NCI-H1048 (cell line): ENCODE data around the gene CAMKMT.

Experiments used
- DNase-seq: peaks from one replicate; lab custom pipeline; 2025; lab: John Stamatoyannopoulos, UW

CAMKMT gene

DNA sequence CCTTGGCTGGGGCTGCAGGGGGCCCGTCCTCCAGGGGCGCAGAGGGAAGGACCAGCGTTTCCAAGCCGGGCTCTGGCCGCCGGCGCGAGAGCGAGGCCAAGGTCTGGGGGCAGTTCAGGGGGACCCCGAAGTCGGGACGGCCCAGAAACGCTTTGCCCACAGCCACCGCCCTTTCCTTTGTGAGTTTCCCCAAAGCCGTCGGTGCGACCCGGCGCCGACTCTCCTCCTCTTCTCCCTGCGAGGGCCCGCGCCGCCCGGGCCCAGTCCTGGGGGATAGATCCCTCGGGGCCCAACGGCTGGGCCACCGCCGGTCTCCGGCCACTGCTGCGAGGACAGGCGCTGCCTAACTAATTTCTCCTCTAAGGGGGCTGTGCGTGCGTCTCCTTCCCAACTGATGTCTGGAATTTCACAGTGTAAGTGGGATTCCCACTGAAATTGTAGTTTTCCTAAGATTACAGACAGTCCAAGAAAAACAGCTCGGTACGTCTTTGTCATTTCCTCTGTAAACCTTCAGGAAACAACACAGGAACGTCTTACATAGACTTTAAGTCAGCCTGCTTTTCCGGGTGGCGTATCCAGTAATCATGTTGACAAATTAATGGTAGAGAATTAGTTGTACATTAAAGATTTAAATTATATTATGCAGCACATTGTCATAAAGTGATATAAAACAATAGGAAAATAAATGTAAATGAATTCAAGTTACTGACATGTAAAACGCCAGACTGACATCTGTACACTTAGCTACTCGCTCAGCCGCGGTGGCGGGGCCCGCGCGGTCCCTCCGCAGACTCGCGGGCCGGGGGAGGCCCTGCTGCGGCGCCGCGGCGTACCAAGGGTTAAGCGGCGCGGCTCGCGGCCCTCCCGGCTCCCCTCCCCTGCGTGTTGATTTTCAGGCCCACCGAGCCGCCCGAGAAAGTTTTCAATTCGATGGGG, 440.4 kb downstream of the CAMKMT start:
- DNase-seq = no peak

DNA sequence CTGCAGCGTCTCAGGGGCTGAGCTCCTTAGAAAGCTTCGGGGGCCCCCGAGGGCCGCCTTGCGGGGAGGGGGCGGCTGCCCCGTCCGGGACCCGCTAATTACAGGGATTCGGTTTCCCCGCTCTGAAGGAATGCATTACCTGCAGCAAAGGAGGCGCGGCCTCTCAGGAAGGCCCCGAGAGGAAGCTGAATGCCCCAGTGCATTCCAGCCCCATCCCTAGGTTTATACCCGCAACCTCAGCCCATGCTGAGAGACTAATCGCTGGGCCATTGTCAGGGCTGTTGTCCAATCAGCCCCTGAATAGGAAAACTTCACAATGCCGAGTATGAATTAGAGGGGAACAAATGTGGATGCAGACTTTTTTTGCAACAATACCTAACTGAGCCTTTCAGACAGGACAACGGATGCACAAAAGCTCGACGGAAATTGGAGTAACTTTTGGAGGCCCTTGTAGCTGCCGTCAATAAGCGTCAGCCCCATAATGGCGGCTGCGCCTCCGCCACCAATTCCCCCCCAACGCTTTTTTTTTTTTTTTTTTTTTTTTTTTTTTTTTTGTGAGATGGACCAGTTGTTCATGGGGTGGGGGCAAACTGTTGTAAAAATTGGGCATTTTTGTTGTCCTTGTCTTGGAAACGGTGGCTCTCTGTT, 441.2 kb downstream of the CAMKMT start:
- DNase-seq = no peak

GRCh38 chr2:44804406-44805265, 442.9 kb downstream of the CAMKMT start:
- DNase-seq = no peak

DNA sequence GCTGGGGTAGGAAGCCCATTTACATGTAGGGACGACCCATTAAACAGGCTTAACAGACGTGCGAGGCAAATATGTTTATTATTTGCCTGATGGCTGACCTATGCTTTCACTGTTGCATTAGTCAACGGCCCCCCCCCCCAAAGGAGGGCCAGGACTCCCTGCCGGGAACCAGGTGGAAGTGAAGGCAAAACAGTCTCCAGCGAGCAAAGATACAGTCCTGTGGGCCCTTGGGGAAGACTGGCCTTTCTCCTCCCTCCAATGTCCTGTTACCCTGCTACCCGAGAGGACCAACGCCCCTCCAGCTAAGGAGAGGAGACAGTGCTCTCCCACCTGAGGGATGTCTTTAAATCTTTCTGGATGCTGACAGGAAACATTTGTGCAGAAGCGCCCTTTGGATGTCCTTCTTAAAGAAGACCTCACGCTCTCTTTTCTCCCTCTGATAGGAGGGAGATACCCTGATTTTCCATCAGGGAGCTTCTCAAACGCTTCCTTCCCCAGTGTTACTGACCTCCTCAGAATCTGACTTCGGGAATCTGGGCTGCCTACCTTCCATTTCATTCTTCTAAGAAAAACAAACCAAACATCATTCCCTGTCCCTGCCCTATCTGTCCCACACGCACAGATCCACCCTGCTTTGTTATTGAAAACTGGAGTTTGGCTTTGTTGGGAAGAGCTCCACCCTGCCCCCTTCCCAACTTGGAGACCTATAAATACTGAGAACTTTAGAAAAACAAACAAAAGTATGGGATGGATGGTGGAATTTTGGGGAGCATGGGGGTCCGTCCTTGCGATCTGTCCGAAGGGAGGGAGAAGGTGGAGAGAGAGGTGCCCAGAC, 443.9 kb downstream of the CAMKMT start:
- DNase-seq = no peak

- DNase-seq = no peak
Measured at GRCh38 chr2:44807201-44808025, 445.7 kb downstream of the CAMKMT start.

- no peak for DNase-seq
Measured at GRCh38 chr2:44810892-44811530, 449.3 kb downstream of the CAMKMT start.

- no peak for DNase-seq
Measured at GRCh38 chr2:44813165-44813564, 451.4 kb downstream of the CAMKMT start.

- DNase-seq = no peak
Measured at GRCh38 chr2:44813658-44814057, 451.9 kb downstream of the CAMKMT start.

- DNase-seq = no peak
Measured at GRCh38 chr2:44817256-44817655, 455.5 kb downstream of the CAMKMT start.

- DNase-seq = no peak
Measured at GRCh38 chr2:44817673-44818335, 456.1 kb downstream of the CAMKMT start.

- DNase-seq = no peak
Measured at GRCh38 chr2:44819061-44819460, 457.3 kb downstream of the CAMKMT start.

DNA sequence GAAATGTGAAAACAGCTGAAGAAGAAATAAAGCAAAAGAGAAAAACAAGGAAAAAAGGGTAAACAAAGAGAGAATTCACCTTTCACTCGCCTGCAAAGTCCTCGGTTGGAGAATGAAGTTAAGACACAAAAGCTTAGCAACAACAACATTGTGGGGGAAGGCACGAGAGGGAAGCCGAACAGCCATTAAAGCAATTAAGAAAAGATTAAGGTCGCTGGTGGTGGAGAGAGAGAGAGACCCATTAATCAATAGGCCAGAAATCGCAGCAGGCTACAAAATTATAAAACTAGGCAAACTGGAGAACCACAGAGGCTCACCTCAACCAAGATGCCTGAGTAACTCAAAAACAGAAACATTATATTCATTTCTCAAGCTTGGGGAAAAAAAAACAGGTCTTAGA, 459.8 kb downstream of the CAMKMT start:
- no peak for DNase-seq

GRCh38 chr2:44822174-44822573, 460.4 kb downstream of the CAMKMT start:
- DNase-seq = no peak
